ENCODE results near the gene ZNF148. TPM values are rescaled to one million over a fixed set of nuclear protein-coding genes. Genes with fewer than 3 reads are reported as not detected.

ZNF148 gene
- total RNA-seq, 1 experiment from 2014 or later: 55.8 TPM

GRCh38 chr3:125207949-125208568 is 167.1 kb downstream of the ZNF148 start:
- in situ Hi-C loops (cut with HindIII; ENCODE audit: low pct_unique_long_range_greater_than_20kb, low sequenced_read_pairs): no loop called here
- no peak for TF ChIP-seq POLR2AphosphoS5 (IDR thresholded peaks at IDR 0.05; ENCODE audit: low read depth, low read length)
- Histone ChIP-seq H3K4me1 (ENCODE audit: control insufficient read depth, insufficient read depth, low read length) (no peaks in the 10 kb centered on the region), H3K9me3 (ENCODE audit: control insufficient read depth, insufficient read depth, low read depth, low read length) (no peaks in the 10 kb centered on the region), H3K27ac (ENCODE audit: low read length) (no peak overlapping the region), H3K27me3 (ENCODE audit: control insufficient read depth, insufficient read depth, low read length) (peaks cover under 1% of the 10 kb centered on the region; the same call in 1 of the 2 replicates), H3K4me3 (ENCODE audit: low read depth in 2 of 2, low read length in 2 of 2) (no peak overlapping the region), H3K36me3 (ENCODE audit: control insufficient read depth, insufficient read depth, low read length) (no peaks in the 10 kb centered on the region)
- CTCF ChIA-PET: no interaction called here
- intact Hi-C loops (cut with micrococcal nuclease; ENCODE audit: unreplicated experiment): loop anchor here (10.0 kb wide), 1 partner anchor 213 kb away; no protein-coding TSS in a partner anchor
- no peak for DNase-seq (ENCODE audit: low read depth, low spot score)
- POLR2A ChIA-PET: no interaction called here
- no TSS peak for BruUV-seq (replicated peaks)
- no peak for ATAC-seq

GRCh38 chr3:125207507-125207906 is 167.6 kb downstream of the ZNF148 start:
- Histone ChIP-seq H3K4me1 (ENCODE audit: control insufficient read depth, insufficient read depth, low read length) (no peaks in the 10 kb centered on the region), H3K27me3 (ENCODE audit: control insufficient read depth, insufficient read depth, low read length) (no peaks in the 10 kb centered on the region), H3K4me3 (ENCODE audit: low read depth in 2 of 2, low read length in 2 of 2) (no peak overlapping the region), H3K36me3 (ENCODE audit: control insufficient read depth, insufficient read depth, low read length) (no peaks in the 10 kb centered on the region), H3K27ac (ENCODE audit: low read length) (no peak overlapping the region), H3K9me3 (ENCODE audit: control insufficient read depth, insufficient read depth, low read depth, low read length) (no peaks in the 10 kb centered on the region)
- in situ Hi-C loops (cut with HindIII; ENCODE audit: low pct_unique_long_range_greater_than_20kb, low sequenced_read_pairs) (no loop called here), intact Hi-C loops (cut with micrococcal nuclease; ENCODE audit: unreplicated experiment) (loop anchor here (10.0 kb wide), 1 partner anchor 213 kb away; no protein-coding TSS in a partner anchor)
- BruUV-seq (replicated peaks): no TSS peak
- ATAC-seq: no peak
- ChIA-PET CTCF (interaction anchor here (0.6 kb wide), 1 partner anchor 213 kb away, joined by 3 read pairs; no protein-coding TSS in a partner anchor), POLR2A (no interaction called here)
- TF ChIP-seq SIN3A (IDR thresholded peaks at IDR 0.05; ENCODE audit: borderline replicate concordance, insufficient read depth, low read depth, low read length) (no peak), CTCF (IDR thresholded peaks at IDR 0.05) (no peak), POLR2AphosphoS5 (IDR thresholded peaks at IDR 0.05; ENCODE audit: low read depth, low read length) (no peak)
- DNase-seq (ENCODE audit: low read depth, low spot score): no peak

- in situ Hi-C loops (cut with HindIII; ENCODE audit: low pct_unique_long_range_greater_than_20kb, low sequenced_read_pairs) (no loop called here), intact Hi-C loops (cut with micrococcal nuclease; ENCODE audit: unreplicated experiment) (loop anchor here (10.0 kb wide), 1 partner anchor 212 kb away; no protein-coding TSS in a partner anchor)
- Histone ChIP-seq H3K4me1 (ENCODE audit: control insufficient read depth, insufficient read depth, low read length) (no peaks in the 10 kb centered on the region), H3K27me3 (ENCODE audit: control insufficient read depth, insufficient read depth, low read length) (no peaks in the 10 kb centered on the region), H3K9me3 (ENCODE audit: control insufficient read depth, insufficient read depth, low read depth, low read length) (no peaks in the 10 kb centered on the region), H3K4me3 (ENCODE audit: low read depth in 2 of 2, low read length in 2 of 2) (no peak overlapping the region), H3K27ac (ENCODE audit: low read length) (no peak overlapping the region), H3K36me3 (ENCODE audit: control insufficient read depth, insufficient read depth, low read length) (no peaks in the 10 kb centered on the region)
- ChIA-PET POLR2A (no interaction called here), CTCF (interaction anchor here (0.6 kb wide), 1 partner anchor 212 kb away, joined by 3 read pairs; no protein-coding TSS in a partner anchor)
- DNase-seq (ENCODE audit: low read depth, low spot score): no peak
- no TSS peak for BruUV-seq (replicated peaks)
- TF ChIP-seq TCF7L2 (IDR thresholded peaks at IDR 0.05; ENCODE audit: low read depth, low read length) (no peak), REST (IDR thresholded peaks at IDR 0.05; ENCODE audit: insufficient read depth in 1 of 2, low read depth in 2 of 2, low read length in 1 of 2) (no peak), POLR2AphosphoS5 (IDR thresholded peaks at IDR 0.05; ENCODE audit: low read depth, low read length) (no peak), SIN3A (IDR thresholded peaks at IDR 0.05; ENCODE audit: borderline replicate concordance, insufficient read depth, low read depth, low read length) (no peak), CTCF (IDR thresholded peaks at IDR 0.05) (no peak)
- no peak for ATAC-seq
These were observed 168.2 kb downstream of the ZNF148 start for GRCh38 chr3:125206934-125207333.
